Measurements from ENCODE around the gene PHLPP1.

The PHLPP1 gene

DNA sequence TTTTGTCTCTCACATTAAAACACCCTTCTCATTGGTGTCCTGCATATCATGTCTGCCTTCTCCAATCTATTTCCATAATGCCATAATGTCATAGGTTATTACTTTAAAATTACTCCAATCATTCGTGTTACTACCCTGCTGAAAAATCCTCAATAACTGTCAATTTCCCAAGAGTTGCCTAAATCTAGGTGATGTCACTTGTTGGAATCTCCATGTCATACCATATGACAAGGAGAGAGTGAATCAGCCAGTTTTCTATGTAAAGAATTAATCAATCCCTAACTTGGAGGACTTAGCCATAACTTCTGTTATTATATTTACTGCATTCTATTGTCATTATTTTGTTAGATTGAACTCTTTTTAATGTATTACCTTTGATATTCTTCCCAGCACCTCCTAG, 62.5 kb downstream of the PHLPP1 start:
- no peak for DNase-seq (ENCODE audit: low read depth)
- H3K4me3 ChIP-seq (ENCODE audit: low read depth, low read length): no peak overlapping the region
- TF ChIP-seq CTCF (IDR thresholded peaks at IDR 0.05; ENCODE audit: low read depth, low read length, missing control alignments): no peak
- in situ Hi-C loops (cut with HindIII; ENCODE audit: low sequenced_read_pairs): no loop called here

GRCh38 chr18:62778976-62779869, 63.9 kb downstream of the PHLPP1 start:
- TF ChIP-seq CTCF (IDR thresholded peaks at IDR 0.05; ENCODE audit: low read depth, low read length, missing control alignments): no peak
- no peak overlapping the region for H3K4me3 ChIP-seq (ENCODE audit: low read depth, low read length)

GRCh38 chr18:62781262-62781661, 65.9 kb downstream of the PHLPP1 start:
- in situ Hi-C loops (cut with HindIII; ENCODE audit: low sequenced_read_pairs): no loop called here
- no peak for DNase-seq (ENCODE audit: low read depth)
- no peak for TF ChIP-seq CTCF (IDR thresholded peaks at IDR 0.05; ENCODE audit: low read depth, low read length, missing control alignments)
- no peak overlapping the region for H3K4me3 ChIP-seq (ENCODE audit: low read depth, low read length)

More at GRCh38 chr18:62778976-62779869, 63.9 kb downstream of the PHLPP1 start:
- DNase-seq (ENCODE audit: low read depth): no peak
- in situ Hi-C loops (cut with HindIII; ENCODE audit: low sequenced_read_pairs): no loop called here

DNA sequence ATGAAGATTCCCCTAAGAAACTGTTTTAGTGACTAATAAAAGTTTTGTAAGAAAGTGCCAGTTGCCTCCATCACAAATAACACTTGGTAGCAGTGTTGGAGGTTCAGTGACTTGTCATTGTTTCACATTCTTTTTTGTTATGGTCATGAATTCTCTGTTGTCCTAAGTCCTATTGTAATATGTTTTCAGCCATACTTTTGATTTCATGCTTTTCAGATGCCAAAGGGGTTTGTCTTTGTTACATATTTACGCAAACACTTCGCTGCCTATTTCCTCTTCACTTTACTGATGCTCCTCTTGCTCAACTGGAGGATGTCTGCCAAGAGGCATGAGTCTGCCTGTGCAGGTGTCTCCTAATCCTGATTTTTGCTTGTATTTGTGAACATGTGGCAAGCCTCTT, 66.6 kb downstream of the PHLPP1 start:
- no peak for DNase-seq (ENCODE audit: low read depth)
- in situ Hi-C loops (cut with HindIII; ENCODE audit: low sequenced_read_pairs): no loop called here
- TF ChIP-seq CTCF (IDR thresholded peaks at IDR 0.05; ENCODE audit: low read depth, low read length, missing control alignments): no peak
- no peak overlapping the region for H3K4me3 ChIP-seq (ENCODE audit: low read depth, low read length)

DNA sequence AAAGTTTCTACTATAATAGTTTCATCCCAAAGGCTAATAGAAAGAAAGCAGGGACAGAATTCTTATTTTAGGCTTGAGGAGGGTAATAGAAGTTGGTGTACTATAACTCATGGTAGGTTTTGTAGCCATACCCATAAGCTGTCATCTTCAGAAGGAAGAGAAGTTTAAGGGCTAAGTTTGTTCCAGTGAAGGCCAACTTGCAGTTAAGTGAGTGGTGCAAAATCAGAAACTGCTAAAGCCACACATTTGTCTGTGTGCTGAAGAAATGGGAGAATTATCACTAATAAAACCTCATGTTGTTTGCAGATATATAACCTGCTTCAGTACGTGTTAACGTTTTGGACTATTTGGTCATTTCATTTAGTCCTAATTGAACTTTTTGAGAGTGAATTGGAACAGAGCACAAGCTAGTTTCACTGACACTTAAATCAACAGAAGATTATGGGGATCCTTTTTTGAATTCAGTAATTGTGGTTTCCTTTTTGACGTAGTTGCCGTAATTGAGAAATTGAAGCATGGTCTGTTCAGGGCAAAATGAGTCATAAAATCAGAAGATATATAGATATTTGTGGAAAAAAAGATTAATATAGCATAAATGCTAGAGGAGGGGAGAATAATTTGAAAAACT, 69.1 kb downstream of the PHLPP1 start:
- in situ Hi-C loops (cut with HindIII; ENCODE audit: low sequenced_read_pairs): no loop called here
- H3K4me3 ChIP-seq (ENCODE audit: low read depth, low read length): no peak overlapping the region
- DNase-seq (ENCODE audit: low read depth): no peak
- TF ChIP-seq CTCF (IDR thresholded peaks at IDR 0.05; ENCODE audit: low read depth, low read length, missing control alignments): no peak

- DNase-seq (ENCODE audit: low read depth): no peak
- in situ Hi-C loops (cut with HindIII; ENCODE audit: low sequenced_read_pairs): no loop called here
- no peak for TF ChIP-seq CTCF (IDR thresholded peaks at IDR 0.05; ENCODE audit: low read depth, low read length, missing control alignments)
- no peak overlapping the region for H3K4me3 ChIP-seq (ENCODE audit: low read depth, low read length)
These were observed 69.6 kb downstream of the PHLPP1 start for GRCh38 chr18:62784966-62785413.

Measured in astrocyte of the cerebellum (primary cell).